Hindlimb muscle (tissue), 1 donor: ENCODE data around the gene TSPEAR. TPM values are rescaled to one million over a fixed set of nuclear protein-coding genes. Genes with fewer than 3 reads are reported as not detected.
"Not testable (repeated sequence)": the region's sequence is repeated elsewhere in the genome, so short reads cannot be mapped to it uniquely, and the experiment has no call there.

Source experiments
- DNase-seq: peaks from one replicate; pipeline ENCODE4 v3.0.0-alpha.2; 2013
- polyA plus RNA-seq: library from polyadenylated mRNA; unstranded; fragments of 120-200 nt; gene quantifications from one replicate; pipeline ENCODE4 v1.2.1, GENCODE V29; 2013; ENCODE audit not compliant: insufficient read length

TSPEAR gene
- polyA plus RNA-seq, 1 donor = 0.14 TPM

GRCh38 chr21:44567481-44568171, 143.7 kb downstream of the TSPEAR start:
- no peak for DNase-seq

- DNase-seq = no peak
These were observed 145.0 kb downstream of the TSPEAR start for GRCh38 chr21:44566403-44566802.

- DNase-seq = no peak
These were observed 146.3 kb downstream of the TSPEAR start for GRCh38 chr21:44564886-44565598.

- DNase-seq = no peak
These were observed 147.3 kb downstream of the TSPEAR start for GRCh38 chr21:44564099-44564498.

- no peak for DNase-seq
These were observed 152.7 kb downstream of the TSPEAR start, which contains the start of gene KRTAP10-3 for GRCh38 chr21:44558695-44559094. TSS of gene KRTAP10-3 (minus strand) at chr21:44558795. CDS start at chr21:44558715, 80 bp downstream.

GRCh38 chr21:44558329-44558675, 153.1 kb downstream of the TSPEAR start:
- not testable (repeated sequence) for DNase-seq

- DNase-seq = no peak
These were observed 153.7 kb downstream of the TSPEAR start for GRCh38 chr21:44557491-44558328.

GRCh38 chr21:44556879-44557278, 154.5 kb downstream of the TSPEAR start:
- DNase-seq = no peak

GRCh38 chr21:44555200-44555875, 156.0 kb downstream of the TSPEAR start:
- no peak for DNase-seq

GRCh38 chr21:44552681-44553080, 158.7 kb downstream of the TSPEAR start:
- DNase-seq = no peak

- DNase-seq = no peak
These were observed 159.2 kb downstream of the TSPEAR start for GRCh38 chr21:44552136-44552535.

GRCh38 chr21:44551340-44551961, 159.9 kb downstream of the TSPEAR start, which contains the start of gene KRTAP10-2:
TSS of gene KRTAP10-2 (minus strand) at chr21:44551505. CDS start at chr21:44551458, 47 bp downstream.
- no peak for DNase-seq

- no peak for DNase-seq
These were observed 160.6 kb downstream of the TSPEAR start for GRCh38 chr21:44550807-44551206.

GRCh38 chr21:44550285-44550684, 161.1 kb downstream of the TSPEAR start:
- not testable (repeated sequence) for DNase-seq

GRCh38 chr21:44549525-44550211, 161.7 kb downstream of the TSPEAR start:
- DNase-seq = no peak

- DNase-seq = no peak
These were observed 162.4 kb downstream of the TSPEAR start for GRCh38 chr21:44548922-44549321.

- DNase-seq = no peak
These were observed 163.0 kb downstream of the TSPEAR start for GRCh38 chr21:44548381-44548780.

- DNase-seq = no peak
These were observed 163.6 kb downstream of the TSPEAR start for GRCh38 chr21:44547656-44548331.

GRCh38 chr21:44544566-44544965, 166.8 kb downstream of the TSPEAR start:
- DNase-seq = no peak

GRCh38 chr21:44542716-44543115, 168.7 kb downstream of the TSPEAR start:
- no peak for DNase-seq
